HCT116 (cell line): ENCODE measurements around the gene KASH5. TPM values are rescaled to one million over a fixed set of nuclear protein-coding genes. Genes with fewer than 3 reads are reported as not detected.

Source experiments
- ATAC-seq: fragments of 200-7000 bp; cut with Tn5 transposase; 2 replicates; pipeline ENCODE4 v1.9.1; 2020; ENCODE audit warnings: mild to moderate bottlenecking, moderate library complexity
- BruUV-seq: library from RNA; stranded (reverse); fragments of 400-500 nt; replicated peaks from 2 replicates; lab custom pipeline; 2021; lab: Mats Ljungman, UMichigan
- CTCF ChIA-PET: fragments of 300-600 bp; sonication (Branson Sonifier 250); formaldehyde crosslinking; loops from one replicate; lab custom pipeline; 2021; ENCODE audit warnings: antibody characterized with exemption; lab: Charles Lee
- POLR2A ChIA-PET: fragments of 300-600, 350-600 bp; sonication (Branson Sonifier 250); formaldehyde crosslinking; loops from one replicate; lab custom pipeline; 2021; ENCODE audit warnings: antibody characterized with exemption; lab: Charles Lee
- RAD21 ChIA-PET, 2 experiments: fragments of 300-600 bp; sonication (Branson Sonifier 250); formaldehyde crosslinking; loops; one replicate each; lab custom pipeline; 2023; ENCODE audit warnings: low total read pairs in 2 of 2; ENCODE audit not compliant: uncharacterized antibody in 2 of 2, unreplicated experiment in 2 of 2, low non-redundant PET in 1 of 2; lab: Charles Lee
- DNase-seq: peaks from one replicate; pipeline ENCODE4 v3.0.0-alpha.2; 2010; ENCODE audit warnings: low read depth, low spot score
- H2AFZ ChIP-seq: fragments of 200-600 bp; shearing (Covaris generic), sonication (generic); 2 replicates; pipeline ENCODE4 v1.6.1; 2017; ENCODE audit warnings: low read depth, mixed run types, mixed read lengths, antibody characterized with exemption, low read length; ENCODE audit not compliant: poor library complexity, severe bottlenecking
- H3K27ac ChIP-seq: 2 replicates; pipeline ENCODE4 v1.5.1; 2012; ENCODE audit warnings: low read depth, low read length
- H3K27me3 ChIP-seq: fragments of 200-600 bp; sonication (generic); 2 replicates; pipeline ENCODE4 v1.6.1; 2016; ENCODE audit warnings: mixed run types, low read length, mixed read lengths; ENCODE audit not compliant: insufficient read depth
- H3K36me3 ChIP-seq, 2 experiments: fragments of 200-500 bp in 1 of 2; fragments of 200-600 bp in 1 of 2; sonication (Bioruptor generic) in 1 of 2; sonication (generic) in 1 of 2; 2 replicates each; pipeline versions ENCODE4 v1.5.1 to v1.6.1; 2014 to 2016; ENCODE audit warnings: low read length in 2 of 2, inconsistent platforms in 1 of 2, mixed read lengths in 1 of 2, mixed run types in 1 of 2; ENCODE audit not compliant: insufficient read depth in 2 of 2, control insufficient read depth in 1 of 2
- H3K4me1 ChIP-seq, 2 experiments: fragments of 200-600 bp in 1 of 2; sonication (generic) in 1 of 2; 2 replicates each; pipeline versions ENCODE4 v1.5.1 to v1.6.1; 2012 to 2017; ENCODE audit warnings: low read length in 2 of 2, inconsistent platforms in 1 of 2, mild to moderate bottlenecking in 1 of 2, mixed read lengths in 1 of 2, mixed run types in 1 of 2, moderate library complexity in 1 of 2; ENCODE audit not compliant: insufficient read depth in 2 of 2, control insufficient read depth in 1 of 2
- H3K4me2 ChIP-seq: fragments of 200-600 bp; sonication (generic); 2 replicates; pipeline ENCODE4 v1.6.1; 2017; ENCODE audit warnings: mixed run types, low read length, mixed read lengths
- H3K4me3 ChIP-seq, 2 experiments: fragments of 200-600 bp in 1 of 2; sonication (generic) in 1 of 2; replicated peaks in 1 of 2; 2 replicates each; pipeline ENCODE4 v1.5.1; 2011 to 2016; ENCODE audit warnings: low read length in 2 of 2, control low read depth in 1 of 2, low read depth in 1 of 2, mild to moderate bottlenecking in 1 of 2, mixed read lengths in 1 of 2, mixed run types in 1 of 2
- H3K79me2 ChIP-seq: fragments of 200-600 bp; sonication (generic); 2 replicates; pipeline ENCODE4 v1.6.1; 2017; ENCODE audit warnings: mild to moderate bottlenecking, mixed run types, low read length, moderate library complexity, mixed read lengths; ENCODE audit not compliant: insufficient read depth
- H3K9ac ChIP-seq: fragments of 200-600 bp; sonication (generic); 2 replicates; pipeline ENCODE4 v1.6.1; 2016; ENCODE audit warnings: low read length, mixed read lengths
- H3K9me2 ChIP-seq: fragments of 200-600 bp; sonication (generic), shearing (Covaris generic); 2 replicates; pipeline ENCODE4 v1.6.1; 2017; ENCODE audit warnings: mixed run types, mild to moderate bottlenecking, moderate library complexity; ENCODE audit not compliant: insufficient read depth
- H3K9me3 ChIP-seq, 2 experiments: fragments of 200-500 bp in 1 of 2; fragments of 200-600 bp in 1 of 2; sonication (Bioruptor generic) in 1 of 2; sonication (generic) in 1 of 2; 2 replicates each; pipeline ENCODE4 v1.6.1; 2014 to 2017; ENCODE audit warnings: low read length in 2 of 2, mixed read lengths in 2 of 2, inconsistent platforms in 1 of 2, low read depth in 1 of 2, mild to moderate bottlenecking in 1 of 2, mixed run types in 1 of 2, moderate library complexity in 1 of 2; ENCODE audit not compliant: control insufficient read depth in 1 of 2, insufficient read depth in 1 of 2
- H4K20me1 ChIP-seq: fragments of 200-600 bp; sonication (generic), shearing (Covaris generic); 2 replicates; pipeline ENCODE4 v1.6.1; 2017; ENCODE audit warnings: mixed run types, mild to moderate bottlenecking, moderate library complexity; ENCODE audit not compliant: insufficient read depth
- CBX3 ChIP-seq: IDR thresholded peaks from 2 replicates; pipeline ENCODE4 v1.6.1; 2012; ENCODE audit warnings: low read depth
- CEBPB ChIP-seq: IDR thresholded peaks from 2 replicates; pipeline ENCODE4 v1.6.1; 2012; ENCODE audit warnings: low read depth
- EGR1 ChIP-seq: IDR thresholded peaks from 2 replicates; pipeline ENCODE4 v1.6.1; 2012; ENCODE audit warnings: low read depth
- ELF1 ChIP-seq: IDR thresholded peaks from 2 replicates; pipeline ENCODE4 v1.6.1; 2012; ENCODE audit warnings: low read depth, borderline replicate concordance
- EZH2 ChIP-seq: fragments of 200-600 bp; sonication (generic); IDR thresholded peaks from 2 replicates; pipeline ENCODE4 v1.6.1; 2017; ENCODE audit warnings: antibody characterized with exemption, mixed run types
- JUND ChIP-seq: IDR thresholded peaks from 2 replicates; pipeline ENCODE4 v1.6.1; 2012
- POLR2A ChIP-seq: IDR thresholded peaks from 2 replicates; pipeline ENCODE4 v1.7.0; 2011; ENCODE audit warnings: borderline replicate concordance; ENCODE audit not compliant: insufficient read depth, insufficient read length; ENCODE audit errors: extremely low read depth
- POLR2AphosphoS5 ChIP-seq: IDR thresholded peaks from 2 replicates; pipeline ENCODE4 v1.6.1; 2011; ENCODE audit warnings: mild to moderate bottlenecking, low read depth, low read length, moderate library complexity
- RAD21 ChIP-seq: IDR thresholded peaks from 2 replicates; pipeline ENCODE4 v1.6.1; 2012; ENCODE audit warnings: low read depth, mild to moderate bottlenecking
- SIN3A ChIP-seq: IDR thresholded peaks from 2 replicates; pipeline ENCODE4 v1.6.1; 2012; ENCODE audit warnings: low read depth
- SP1 ChIP-seq: IDR thresholded peaks from 2 replicates; pipeline ENCODE4 v1.6.1; 2012; ENCODE audit warnings: low read depth
- TCF7L2 ChIP-seq: IDR thresholded peaks from 2 replicates; pipeline ENCODE4 v1.7.0; 2011; ENCODE audit warnings: borderline replicate concordance, inconsistent platforms; ENCODE audit not compliant: insufficient read depth, insufficient read length; ENCODE audit errors: extremely low read depth
- YY1 ChIP-seq: IDR thresholded peaks from 2 replicates; pipeline ENCODE4 v1.6.1; 2011; ENCODE audit warnings: low read length, low read depth, moderate library complexity, mild to moderate bottlenecking; ENCODE audit not compliant: insufficient replicate concordance; ENCODE audit errors: extremely low read depth
- ZNF274 ChIP-seq: fragments of 200-500 bp; sonication (Bioruptor generic); IDR thresholded peaks from 2 replicates; pipeline ENCODE4 v1.6.1; 2014; ENCODE audit warnings: mild to moderate bottlenecking, low read depth, low read length, inconsistent platforms
- intact Hi-C: fragments of 100-400 bp; cut with micrococcal nuclease; formaldehyde crosslinking; loops from 2 replicates; pipeline ENCODE4 v1.10.0; 2022
- total RNA-seq: library from RNA; stranded (reverse); gene quantifications from one replicate; pipeline ENCODE4 v1.2.1, GENCODE V29; 2021; ENCODE audit not compliant: unreplicated experiment
- TF ChIP-seq, protein P1 (sequence below): IDR thresholded peaks from 2 replicates; pipeline ENCODE4 v1.6.1; 2012; ENCODE audit warnings: low read depth
- TF ChIP-seq, protein P2 (sequence below): IDR thresholded peaks from 2 replicates; pipeline ENCODE4 v1.6.1; 2011; ENCODE audit warnings: mild to moderate bottlenecking, low read length, moderate library complexity; ENCODE audit not compliant: insufficient replicate concordance; ENCODE audit errors: extremely low read depth
- TF ChIP-seq, protein P3 (sequence below): IDR thresholded peaks from 2 replicates; pipeline ENCODE4 v1.6.1; 2012
- TF ChIP-seq, protein P4 (sequence below), 3 experiments: fragments of 200-600 bp in 1 of 3; sonication (generic) in 1 of 3; IDR thresholded peaks in 2 of 3; conservative IDR thresholded peaks in 1 of 3; 2 replicates each; pipeline ENCODE4 v1.5.1; 2012 to 2017; ENCODE audit warnings: low read depth in 2 of 3, low read length in 2 of 3, antibody characterized with exemption in 1 of 3, borderline replicate concordance in 1 of 3, control low read depth in 1 of 3, mild to moderate bottlenecking in 1 of 3, mixed read lengths in 1 of 3, mixed run types in 1 of 3, moderate library complexity in 1 of 3; ENCODE audit not compliant: insufficient read depth in 1 of 3

Gene KASH5
- total RNA-seq, 1 experiment from 2014 or later: not detected

DNA sequence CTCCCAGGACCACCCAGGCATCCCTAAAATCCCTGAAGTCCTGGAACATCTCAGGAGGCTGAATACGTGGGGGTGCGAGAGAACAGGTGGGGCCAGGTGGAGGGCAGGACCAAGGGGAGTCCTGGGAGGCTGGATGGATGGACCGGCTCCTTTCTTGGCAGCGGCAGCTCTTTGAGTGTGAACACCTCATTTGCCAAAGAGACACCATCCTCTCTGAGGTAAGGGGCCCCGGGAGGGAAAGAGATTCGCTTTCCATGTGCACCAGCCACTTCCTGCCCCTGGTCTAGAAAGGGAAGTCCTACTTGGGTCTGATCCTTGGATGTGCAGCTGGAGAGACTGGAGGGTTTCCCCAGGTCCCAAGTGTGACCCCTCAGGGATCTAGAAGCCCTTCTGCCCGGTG, 19.0 kb downstream of the KASH5 start:
- Histone ChIP-seq H3K79me2 (no peaks in the 10 kb centered on the region), H3K4me2 (no peak overlapping the region), H3K4me3 (no peak overlapping the region), H4K20me1 (no peaks in the 10 kb centered on the region), H3K27me3 (no peaks in the 10 kb centered on the region), H3K9me2 (no peaks in the 10 kb centered on the region)
- RAD21 ChIA-PET: no interaction called here
- no peak for DNase-seq
- intact Hi-C loops: no loop called here
- TF ChIP-seq TCF7L2 (no peak), CEBPB (no peak), POLR2AphosphoS5 (no peak), CBX3 (no peak), EGR1 (no peak), ZNF274 (no peak), YY1 (no peak), POLR2A (no peak), EZH2 (no peak), ELF1 (no peak), RAD21 (no peak), SP1 (no peak), SIN3A (no peak), JUND (no peak)
- TF ChIP-seq, protein P1, sequence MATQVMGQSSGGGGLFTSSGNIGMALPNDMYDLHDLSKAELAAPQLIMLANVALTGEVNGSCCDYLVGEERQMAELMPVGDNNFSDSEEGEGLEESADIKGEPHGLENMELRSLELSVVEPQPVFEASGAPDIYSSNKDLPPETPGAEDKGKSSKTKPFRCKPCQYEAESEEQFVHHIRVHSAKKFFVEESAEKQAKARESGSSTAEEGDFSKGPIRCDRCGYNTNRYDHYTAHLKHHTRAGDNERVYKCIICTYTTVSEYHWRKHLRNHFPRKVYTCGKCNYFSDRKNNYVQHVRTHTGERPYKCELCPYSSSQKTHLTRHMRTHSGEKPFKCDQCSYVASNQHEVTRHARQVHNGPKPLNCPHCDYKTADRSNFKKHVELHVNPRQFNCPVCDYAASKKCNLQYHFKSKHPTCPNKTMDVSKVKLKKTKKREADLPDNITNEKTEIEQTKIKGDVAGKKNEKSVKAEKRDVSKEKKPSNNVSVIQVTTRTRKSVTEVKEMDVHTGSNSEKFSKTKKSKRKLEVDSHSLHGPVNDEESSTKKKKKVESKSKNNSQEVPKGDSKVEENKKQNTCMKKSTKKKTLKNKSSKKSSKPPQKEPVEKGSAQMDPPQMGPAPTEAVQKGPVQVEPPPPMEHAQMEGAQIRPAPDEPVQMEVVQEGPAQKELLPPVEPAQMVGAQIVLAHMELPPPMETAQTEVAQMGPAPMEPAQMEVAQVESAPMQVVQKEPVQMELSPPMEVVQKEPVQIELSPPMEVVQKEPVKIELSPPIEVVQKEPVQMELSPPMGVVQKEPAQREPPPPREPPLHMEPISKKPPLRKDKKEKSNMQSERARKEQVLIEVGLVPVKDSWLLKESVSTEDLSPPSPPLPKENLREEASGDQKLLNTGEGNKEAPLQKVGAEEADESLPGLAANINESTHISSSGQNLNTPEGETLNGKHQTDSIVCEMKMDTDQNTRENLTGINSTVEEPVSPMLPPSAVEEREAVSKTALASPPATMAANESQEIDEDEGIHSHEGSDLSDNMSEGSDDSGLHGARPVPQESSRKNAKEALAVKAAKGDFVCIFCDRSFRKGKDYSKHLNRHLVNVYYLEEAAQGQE: no peak
- TF ChIP-seq, protein P2, sequence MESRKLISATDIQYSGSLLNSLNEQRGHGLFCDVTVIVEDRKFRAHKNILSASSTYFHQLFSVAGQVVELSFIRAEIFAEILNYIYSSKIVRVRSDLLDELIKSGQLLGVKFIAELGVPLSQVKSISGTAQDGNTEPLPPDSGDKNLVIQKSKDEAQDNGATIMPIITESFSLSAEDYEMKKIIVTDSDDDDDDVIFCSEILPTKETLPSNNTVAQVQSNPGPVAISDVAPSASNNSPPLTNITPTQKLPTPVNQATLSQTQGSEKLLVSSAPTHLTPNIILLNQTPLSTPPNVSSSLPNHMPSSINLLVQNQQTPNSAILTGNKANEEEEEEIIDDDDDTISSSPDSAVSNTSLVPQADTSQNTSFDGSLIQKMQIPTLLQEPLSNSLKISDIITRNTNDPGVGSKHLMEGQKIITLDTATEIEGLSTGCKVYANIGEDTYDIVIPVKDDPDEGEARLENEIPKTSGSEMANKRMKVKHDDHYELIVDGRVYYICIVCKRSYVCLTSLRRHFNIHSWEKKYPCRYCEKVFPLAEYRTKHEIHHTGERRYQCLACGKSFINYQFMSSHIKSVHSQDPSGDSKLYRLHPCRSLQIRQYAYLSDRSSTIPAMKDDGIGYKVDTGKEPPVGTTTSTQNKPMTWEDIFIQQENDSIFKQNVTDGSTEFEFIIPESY: no peak
- TF ChIP-seq, protein P3, sequence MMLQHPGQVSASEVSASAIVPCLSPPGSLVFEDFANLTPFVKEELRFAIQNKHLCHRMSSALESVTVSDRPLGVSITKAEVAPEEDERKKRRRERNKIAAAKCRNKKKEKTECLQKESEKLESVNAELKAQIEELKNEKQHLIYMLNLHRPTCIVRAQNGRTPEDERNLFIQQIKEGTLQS: no peak
- TF ChIP-seq, protein P4, sequence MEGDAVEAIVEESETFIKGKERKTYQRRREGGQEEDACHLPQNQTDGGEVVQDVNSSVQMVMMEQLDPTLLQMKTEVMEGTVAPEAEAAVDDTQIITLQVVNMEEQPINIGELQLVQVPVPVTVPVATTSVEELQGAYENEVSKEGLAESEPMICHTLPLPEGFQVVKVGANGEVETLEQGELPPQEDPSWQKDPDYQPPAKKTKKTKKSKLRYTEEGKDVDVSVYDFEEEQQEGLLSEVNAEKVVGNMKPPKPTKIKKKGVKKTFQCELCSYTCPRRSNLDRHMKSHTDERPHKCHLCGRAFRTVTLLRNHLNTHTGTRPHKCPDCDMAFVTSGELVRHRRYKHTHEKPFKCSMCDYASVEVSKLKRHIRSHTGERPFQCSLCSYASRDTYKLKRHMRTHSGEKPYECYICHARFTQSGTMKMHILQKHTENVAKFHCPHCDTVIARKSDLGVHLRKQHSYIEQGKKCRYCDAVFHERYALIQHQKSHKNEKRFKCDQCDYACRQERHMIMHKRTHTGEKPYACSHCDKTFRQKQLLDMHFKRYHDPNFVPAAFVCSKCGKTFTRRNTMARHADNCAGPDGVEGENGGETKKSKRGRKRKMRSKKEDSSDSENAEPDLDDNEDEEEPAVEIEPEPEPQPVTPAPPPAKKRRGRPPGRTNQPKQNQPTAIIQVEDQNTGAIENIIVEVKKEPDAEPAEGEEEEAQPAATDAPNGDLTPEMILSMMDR (IDR thresholded peaks at IDR 0.05 in 2 of 3, conservative IDR thresholded peaks at IDR 0.05 in 1 of 3; ENCODE audit: borderline replicate concordance in 1 of 3, insufficient read depth in 1 of 3, low read depth in 2 of 3, low read length in 2 of 3): no peak
- TF ChIP-seq, all 23 proteins: peak for 0
- H2AFZ ChIP-seq: no peak overlapping the region
- H3K36me3 ChIP-seq: no peaks in the 10 kb centered on the region
- ChIA-PET POLR2A (no interaction called here), CTCF (no interaction called here)
- no peaks in the 10 kb centered on the region for H3K9me3 ChIP-seq
- no peak overlapping the region for H3K9ac ChIP-seq
- BruUV-seq: no TSS peak
- no peak overlapping the region for H3K27ac ChIP-seq
- ATAC-seq: no peak
- peaks cover 12 to 28% of the 10 kb centered on the region in 2 experiments; a peak in 3 of 4 replicates for H3K4me1 ChIP-seq
